ENCODE data around the gene BAG1.

BAG1 gene

GRCh38 chr9:33264473-33265177 is at the start of gene BAG1, which contains the start of gene CHMP5:
Gene BAG1 (minus strand): TSS chr9:33264708.
Gene CHMP5 (plus strand): TSS chr9:33265049. CDS start chr9:33265079, 30 bp downstream.
- peak; percentile 99 for DNase-seq

GRCh38 chr9:33311953-33312352 is 47.4 kb upstream of the BAG1 start:
- no peak for DNase-seq

DNA sequence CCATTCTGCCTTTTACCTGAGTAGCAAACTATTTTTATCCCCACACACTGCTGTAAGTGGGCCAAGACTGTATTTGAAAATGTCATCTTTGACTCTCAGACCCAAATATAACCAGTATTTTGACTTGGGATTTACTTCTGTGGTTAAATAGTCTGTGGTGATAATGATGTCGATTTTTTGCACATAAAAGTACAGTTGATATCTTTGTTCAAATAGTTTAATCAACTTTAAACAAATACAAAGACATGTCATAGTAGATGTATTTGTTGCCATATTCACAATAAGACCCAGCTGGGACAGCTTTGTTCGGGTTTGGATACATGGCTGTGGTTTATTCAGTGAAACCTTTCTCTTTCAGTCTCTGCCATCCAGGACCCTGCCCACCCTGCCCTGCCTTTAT is 46.2 kb upstream of the BAG1 start:
- no peak for DNase-seq

GRCh38 chr9:33309903-33310302 is 45.4 kb upstream of the BAG1 start:
- DNase-seq: no peak

DNA sequence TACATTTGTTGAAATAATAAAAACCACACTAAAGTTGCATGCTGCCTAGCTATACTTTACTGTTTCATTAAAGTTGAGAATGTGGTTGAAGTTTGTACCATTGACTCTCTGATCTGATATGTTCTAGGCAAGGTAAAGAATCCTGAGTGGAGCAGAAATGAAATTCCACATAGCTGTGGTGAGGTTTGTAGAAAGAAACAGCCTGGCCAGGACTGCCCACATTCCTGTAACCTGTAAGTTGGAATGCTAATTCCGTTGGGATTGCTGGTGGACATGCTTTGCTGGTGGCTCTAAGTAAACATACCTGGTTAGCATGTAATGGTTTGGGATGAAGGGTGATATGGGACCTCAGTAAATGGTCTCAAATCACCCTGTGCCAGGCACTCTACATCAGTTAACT is 42.6 kb upstream of the BAG1 start:
- no peak for DNase-seq

DNA sequence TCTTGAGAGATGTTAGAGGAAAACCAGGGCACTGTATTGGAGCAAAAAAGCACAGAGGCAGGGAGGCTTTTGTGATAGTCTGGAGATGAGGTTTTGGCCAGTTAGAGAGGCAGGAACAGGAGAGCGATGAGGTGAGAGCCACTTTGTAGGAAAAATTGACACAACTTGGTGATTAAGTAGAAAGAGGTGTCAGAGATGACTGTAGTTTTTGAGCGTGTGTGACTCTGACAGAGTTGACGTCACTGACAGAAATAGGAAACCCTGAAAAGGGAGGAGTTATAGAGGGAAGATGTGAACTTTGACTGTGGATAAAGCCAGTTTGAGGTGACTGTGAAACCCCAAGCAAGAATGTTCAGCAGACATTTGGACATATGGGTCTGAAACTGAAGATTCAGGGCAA is 41.5 kb upstream of the BAG1 start:
- DNase-seq: no peak

- DNase-seq: no peak
These were observed 39.9 kb upstream of the BAG1 start for GRCh38 chr9:33304362-33304761.

- DNase-seq: no peak
These were observed 36.0 kb upstream of the BAG1 start for GRCh38 chr9:33300546-33300945.

GRCh38 chr9:33297432-33297831 is 32.9 kb upstream of the BAG1 start:
- no peak for DNase-seq

DNA sequence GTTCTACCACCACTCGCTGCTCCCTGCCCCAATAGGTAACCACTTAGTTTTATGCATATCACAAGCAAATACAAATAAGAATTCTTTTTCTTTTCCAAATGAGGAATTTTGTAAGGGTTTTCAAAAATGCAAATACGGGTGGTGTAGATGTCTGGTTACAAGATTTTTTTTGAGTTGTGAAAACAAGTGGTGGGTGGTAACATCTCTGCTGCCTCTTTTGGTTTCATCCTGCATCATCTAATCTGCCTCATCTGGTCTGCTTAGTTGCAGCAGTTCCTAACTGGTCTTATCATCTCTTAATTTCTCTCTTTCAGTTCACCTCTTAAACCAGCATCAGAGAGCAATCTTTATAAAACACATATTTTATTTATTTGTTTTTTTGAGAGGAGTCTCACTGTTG is 31.1 kb upstream of the BAG1 start:
- DNase-seq: no peak

DNA sequence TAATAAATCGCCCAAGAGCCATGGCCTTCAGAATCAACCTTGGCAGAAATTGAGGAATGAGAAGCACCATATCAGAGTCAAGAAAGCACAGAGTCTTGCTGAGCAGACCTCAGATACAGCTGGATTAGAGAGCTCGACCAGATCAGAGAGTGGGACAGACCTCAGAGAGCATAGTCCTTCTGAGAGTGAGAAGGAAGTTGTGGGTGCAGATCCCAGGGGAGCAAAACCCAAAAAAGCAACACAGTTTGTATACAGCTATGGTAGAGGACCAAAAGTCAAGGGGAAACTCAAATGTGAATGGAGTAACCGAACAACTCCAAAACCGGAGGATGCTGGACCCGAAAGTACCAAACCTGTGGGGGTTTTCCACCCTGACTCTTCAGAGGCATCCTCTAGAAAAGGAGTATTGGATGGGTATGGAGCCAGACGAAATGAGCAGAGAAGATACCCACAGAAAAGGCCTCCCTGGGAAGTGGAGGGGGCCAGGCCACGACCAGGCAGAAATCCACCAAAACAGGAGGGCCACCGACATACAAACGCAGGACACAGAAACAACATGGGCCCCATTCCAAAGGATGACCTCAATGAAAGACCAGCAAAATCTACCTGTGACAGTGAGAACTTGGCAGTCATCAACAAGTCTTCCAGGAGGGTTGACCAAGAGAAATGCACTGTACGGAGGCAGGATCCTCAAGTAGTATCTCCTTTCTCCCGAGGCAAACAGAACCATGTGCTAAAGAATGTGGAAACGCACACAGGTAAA is 30.3 kb upstream of the BAG1 start:
- no peak for DNase-seq

DNA sequence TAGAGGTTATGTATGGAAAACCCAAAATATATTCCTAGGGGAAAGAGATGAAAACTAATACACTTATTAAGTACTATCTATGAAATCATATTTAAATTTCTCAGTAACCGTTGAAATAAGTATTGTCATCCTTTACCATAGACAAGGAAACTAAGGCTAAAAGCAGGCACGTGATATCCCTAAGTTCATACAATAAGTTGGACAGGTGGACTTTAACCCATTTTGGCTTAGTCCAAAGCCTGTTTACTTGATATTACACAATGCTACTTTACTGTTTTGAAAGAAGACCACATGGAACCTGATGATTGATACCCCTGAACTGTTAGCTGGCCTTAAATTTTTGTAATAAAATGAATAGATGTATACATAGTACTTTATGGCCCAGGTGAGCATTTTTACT is 29.3 kb upstream of the BAG1 start:
- DNase-seq: no peak

- DNase-seq: no peak
These were observed 27.4 kb upstream of the BAG1 start for GRCh38 chr9:33291901-33292300.

GRCh38 chr9:33291031-33291397 is 26.5 kb upstream of the BAG1 start:
- no peak for DNase-seq

- peak; percentile 97 for DNase-seq
These were observed 25.9 kb upstream of the BAG1 start, which contains the start of gene NFX1 for GRCh38 chr9:33290247-33291030. Gene NFX1 (plus strand): TSS chr9:33290516. CDS start chr9:33290573, 57 bp downstream.

DNA sequence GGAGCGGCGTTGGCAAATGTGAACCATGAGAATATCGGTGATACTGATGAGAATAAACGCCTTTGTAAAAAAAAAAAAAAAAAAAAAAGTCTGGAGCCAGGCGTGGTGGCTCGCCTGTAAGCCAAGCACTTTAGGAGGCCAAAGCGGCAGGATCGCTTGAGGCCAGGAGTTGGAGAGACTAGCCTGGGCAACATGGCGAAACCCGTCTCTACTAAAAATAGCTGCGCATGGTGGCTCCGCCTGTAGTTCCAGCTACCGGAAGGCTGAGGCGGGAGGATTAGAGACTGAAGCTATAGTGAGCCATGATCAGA is 25.4 kb upstream of the BAG1 start:
- no peak for DNase-seq

- no peak for DNase-seq
These were observed 25.0 kb upstream of the BAG1 start for GRCh38 chr9:33289496-33289895.

DNA sequence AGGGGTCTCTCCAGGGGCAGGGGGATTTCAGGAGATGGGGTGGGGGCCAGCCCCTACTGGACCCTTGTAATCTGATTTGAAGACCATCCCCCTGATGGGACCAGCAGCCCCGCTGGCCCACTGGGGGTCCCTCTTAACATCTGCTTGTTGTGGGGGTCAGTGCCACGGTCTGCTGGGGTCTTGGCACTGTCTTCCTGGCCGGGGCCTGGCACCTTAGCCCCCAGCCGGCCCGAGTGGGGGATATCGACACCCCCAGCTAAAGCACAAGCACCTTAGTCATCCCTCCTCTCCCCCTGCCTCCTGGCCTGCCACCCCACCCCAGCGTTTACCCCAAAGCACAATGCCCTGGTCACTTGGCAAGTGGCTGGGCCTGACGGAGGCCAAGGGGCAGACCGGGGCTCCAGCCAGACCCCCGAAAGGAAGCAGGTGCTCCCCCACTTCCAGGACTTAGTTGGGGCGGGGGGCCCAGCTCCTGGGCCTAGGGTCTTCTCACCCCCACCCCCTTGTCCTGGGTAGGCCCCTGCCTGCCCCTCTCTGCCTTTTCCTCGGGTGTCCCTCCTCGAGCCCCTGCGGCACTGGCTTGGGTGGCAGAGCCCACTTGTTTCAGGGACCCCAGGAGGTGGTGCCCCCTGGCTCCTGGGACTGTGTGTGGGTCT is 24.4 kb upstream of the BAG1 start:
- DNase-seq: no peak

GRCh38 chr9:33288235-33288634 is 23.7 kb upstream of the BAG1 start:
- DNase-seq: no peak

- DNase-seq: peak; percentile 66
These were observed 22.6 kb upstream of the BAG1 start for GRCh38 chr9:33287087-33287490.

GRCh38 chr9:33285502-33285901 is 21.0 kb upstream of the BAG1 start:
- no peak for DNase-seq

GRCh38 chr9:33277484-33277883 is 13.0 kb upstream of the BAG1 start:
- DNase-seq: no peak

DNA sequence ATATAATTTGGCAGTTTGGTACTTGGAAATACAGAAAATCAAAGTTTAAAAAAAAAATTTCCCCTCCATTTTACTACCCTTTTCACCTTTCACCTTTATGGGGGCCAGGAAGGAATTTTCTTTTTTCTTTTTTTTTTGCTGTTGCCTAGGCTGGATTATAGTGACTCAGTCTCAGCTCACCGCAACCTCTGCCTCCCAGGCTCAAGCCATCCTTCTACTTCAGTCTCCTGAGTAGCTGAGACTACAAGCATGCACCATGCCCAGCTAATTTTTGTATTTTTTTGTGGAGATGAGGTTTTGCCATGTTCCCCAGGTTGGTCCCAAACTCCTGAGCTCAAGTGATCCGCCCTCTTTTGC is 9.4 kb upstream of the BAG1 start:
- no peak for DNase-seq

Data from NCI-H1694 (cell line).